ENCODE data around the gene TMEM131. TPM values are rescaled to one million over a fixed set of nuclear protein-coding genes. Genes with fewer than 3 reads are reported as not detected.

TMEM131 gene
- total RNA-seq, 2 donors from 2014 or later, result 39.0 to 43.0 TPM

DNA sequence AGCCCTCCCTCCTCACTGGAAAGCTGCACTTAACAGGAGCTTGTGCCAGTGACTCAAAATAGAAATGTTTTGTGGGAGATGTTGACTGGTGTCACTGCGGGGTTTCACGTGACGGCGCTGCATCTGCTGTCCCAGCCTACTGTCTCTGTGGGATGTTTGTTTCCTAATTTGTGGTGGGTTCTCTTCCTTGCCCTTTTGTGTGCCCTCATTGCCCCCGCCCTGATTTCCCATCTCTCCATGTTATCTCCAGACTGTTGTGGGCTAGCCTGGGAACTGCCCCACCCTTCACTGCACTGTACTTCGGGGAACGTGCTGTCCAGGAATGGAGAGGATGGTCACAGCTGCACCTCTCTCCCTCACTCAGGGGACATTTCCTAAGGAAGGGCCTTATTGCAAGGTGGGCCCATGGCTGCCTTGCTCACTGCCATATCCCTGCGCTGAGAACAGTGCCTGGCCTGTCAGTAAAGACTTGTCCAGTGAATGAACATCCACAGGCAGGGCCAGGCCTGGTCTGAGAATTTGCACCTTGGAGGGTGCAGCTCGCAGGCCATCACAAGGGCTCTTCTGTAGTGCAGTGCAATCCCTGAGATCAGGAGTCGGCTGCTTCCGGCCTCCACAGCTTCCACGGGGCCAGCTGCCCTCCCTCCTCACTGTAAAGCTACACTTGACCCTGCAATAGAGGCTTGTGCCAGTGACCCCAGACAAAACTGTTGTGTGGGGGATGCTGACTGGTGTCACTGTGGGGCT is 264.3 kb downstream of the TMEM131 start:
- H3K27me3 Mint-ChIP-seq (ENCODE audit: insufficient read depth), result no peaks in the 10 kb centered on the region
- peaks cover 10% of the 10 kb centered on the region for H3K4me1 Mint-ChIP-seq
- no peak overlapping the region for H3K27ac ChIP-seq (ENCODE audit: low read depth, low read length)

DNA sequence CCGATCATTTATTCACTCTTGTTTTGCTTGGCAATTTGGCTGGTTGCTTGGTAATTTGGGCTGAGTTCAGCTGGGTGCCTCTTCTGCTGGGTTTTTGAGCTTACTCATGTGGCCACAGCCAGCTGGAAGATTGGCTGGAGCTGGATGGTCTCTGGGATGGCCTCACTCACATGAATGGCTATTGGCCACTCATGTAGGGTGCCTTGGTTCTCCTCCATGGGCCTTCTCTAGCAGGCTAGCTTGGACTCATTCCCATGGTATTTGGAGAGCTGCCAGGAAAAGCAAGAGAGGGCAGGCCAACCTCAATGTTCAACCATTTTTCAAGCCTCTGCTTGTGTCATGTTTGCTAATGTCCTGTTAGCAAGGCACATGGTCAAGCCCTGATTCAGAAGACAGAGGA is 265.5 kb downstream of the TMEM131 start:
- WGBS, 2 experiments (ENCODE audit: insufficient coverage in 1 of 2, insufficient read length in 1 of 2), result 100% methylated on average over 1 of the region's 1 CpG
- H3K9me3 ChIP-seq (ENCODE audit: control insufficient read depth, low read length), result peaks cover 19% of the 10 kb centered on the region
- peaks cover 10% of the 10 kb centered on the region for H3K4me1 Mint-ChIP-seq

More for the DNA sequence above, 264.3 kb downstream of the TMEM131 start:
- Mint-ChIP-seq H3K9me3 (peaks cover 13% of the 10 kb centered on the region), H3K27ac (no peak overlapping the region), H3K4me3 (no peak overlapping the region), H3K36me3 (ENCODE audit: low read depth) (peaks cover 17% of the 10 kb centered on the region)
- no peak overlapping the region for H3K9ac ChIP-seq (ENCODE audit: extremely low read depth, low read length, poor library complexity, severe bottlenecking)
- no peaks in the 10 kb centered on the region for H3K4me1 ChIP-seq (ENCODE audit: control insufficient read depth, insufficient read depth, low read length)
- H3K27me3 ChIP-seq (ENCODE audit: control insufficient read depth, insufficient read depth, low read length, poor library complexity, severe bottlenecking), result no peaks in the 10 kb centered on the region
- TF ChIP-seq, protein P1, sequence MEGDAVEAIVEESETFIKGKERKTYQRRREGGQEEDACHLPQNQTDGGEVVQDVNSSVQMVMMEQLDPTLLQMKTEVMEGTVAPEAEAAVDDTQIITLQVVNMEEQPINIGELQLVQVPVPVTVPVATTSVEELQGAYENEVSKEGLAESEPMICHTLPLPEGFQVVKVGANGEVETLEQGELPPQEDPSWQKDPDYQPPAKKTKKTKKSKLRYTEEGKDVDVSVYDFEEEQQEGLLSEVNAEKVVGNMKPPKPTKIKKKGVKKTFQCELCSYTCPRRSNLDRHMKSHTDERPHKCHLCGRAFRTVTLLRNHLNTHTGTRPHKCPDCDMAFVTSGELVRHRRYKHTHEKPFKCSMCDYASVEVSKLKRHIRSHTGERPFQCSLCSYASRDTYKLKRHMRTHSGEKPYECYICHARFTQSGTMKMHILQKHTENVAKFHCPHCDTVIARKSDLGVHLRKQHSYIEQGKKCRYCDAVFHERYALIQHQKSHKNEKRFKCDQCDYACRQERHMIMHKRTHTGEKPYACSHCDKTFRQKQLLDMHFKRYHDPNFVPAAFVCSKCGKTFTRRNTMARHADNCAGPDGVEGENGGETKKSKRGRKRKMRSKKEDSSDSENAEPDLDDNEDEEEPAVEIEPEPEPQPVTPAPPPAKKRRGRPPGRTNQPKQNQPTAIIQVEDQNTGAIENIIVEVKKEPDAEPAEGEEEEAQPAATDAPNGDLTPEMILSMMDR (conservative IDR thresholded peaks at IDR 0.05), result no peak
- H3K4me3 ChIP-seq (ENCODE audit: low read length), result no peak overlapping the region
- WGBS, 2 experiments (ENCODE audit: insufficient coverage in 1 of 2, insufficient read length in 1 of 2), result 93% methylated on average over 5 to 12 of the region's 12 CpGs
- peaks cover 19% of the 10 kb centered on the region for H3K9me3 ChIP-seq (ENCODE audit: control insufficient read depth, low read length)
- DNase-seq, result no peak
- no peaks in the 10 kb centered on the region for H3K36me3 ChIP-seq (ENCODE audit: control insufficient read depth, insufficient read depth, low read length)

DNA sequence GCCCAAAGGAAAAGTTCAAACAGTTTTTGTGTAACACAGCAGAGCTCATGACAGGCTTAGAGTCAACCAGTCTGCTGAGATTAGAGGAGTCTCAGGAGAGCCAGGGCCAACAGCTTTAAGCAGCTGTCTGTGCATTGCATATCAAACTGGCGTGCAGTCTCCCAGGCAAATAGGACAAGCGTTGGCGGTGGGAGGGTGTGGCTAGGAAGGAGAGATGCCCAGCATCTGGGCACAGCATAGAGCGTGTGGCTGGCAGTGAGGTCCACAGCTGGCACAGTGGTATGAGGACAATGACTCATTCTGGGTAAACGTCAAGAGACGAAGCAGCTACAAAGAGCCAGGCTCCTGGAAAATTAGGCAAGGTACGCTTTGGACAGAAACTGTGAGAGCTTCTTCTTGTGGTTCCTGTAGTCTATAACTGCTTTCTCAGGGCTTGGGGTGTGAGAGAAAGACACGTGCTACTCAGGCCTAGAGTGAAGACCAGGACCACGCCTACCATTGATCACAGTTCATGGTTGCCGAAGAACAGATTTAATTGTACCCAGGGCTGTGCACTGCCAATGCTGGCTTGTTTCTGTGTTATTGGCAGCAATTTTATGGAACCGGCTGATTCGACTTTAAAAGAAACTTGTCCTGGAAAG is 267.5 kb downstream of the TMEM131 start:
- Histone ChIP-seq H3K27me3 (ENCODE audit: control insufficient read depth, insufficient read depth, low read length, poor library complexity, severe bottlenecking) (no peaks in the 10 kb centered on the region), H3K27ac (ENCODE audit: low read depth, low read length) (no peak overlapping the region), H3K36me3 (ENCODE audit: control insufficient read depth, insufficient read depth, low read length) (no peaks in the 10 kb centered on the region), H3K9me3 (ENCODE audit: control insufficient read depth, low read length) (peaks cover 19% of the 10 kb centered on the region), H3K9ac (ENCODE audit: extremely low read depth, low read length, poor library complexity, severe bottlenecking) (no peak overlapping the region), H3K4me1 (ENCODE audit: control insufficient read depth, insufficient read depth, low read length) (no peaks in the 10 kb centered on the region), H3K4me3 (ENCODE audit: low read length) (no peak overlapping the region)
- DNase-seq, result no peak
- TF ChIP-seq, protein P1 (conservative IDR thresholded peaks at IDR 0.05), result no peak
- Mint-ChIP-seq H3K36me3 (ENCODE audit: low read depth) (peaks cover 17% of the 10 kb centered on the region), H3K27me3 (ENCODE audit: insufficient read depth) (no peaks in the 10 kb centered on the region), H3K4me1 (peaks cover 10% of the 10 kb centered on the region), H3K4me3 (no peak overlapping the region), H3K27ac (peak overlapping the region; percentile 8), H3K9me3 (peaks cover 13% of the 10 kb centered on the region)
- WGBS, 2 experiments (ENCODE audit: insufficient coverage in 1 of 2, insufficient read length in 1 of 2), result 92 to 97% methylated on average over 12 of the region's 12 CpGs

More for the DNA sequence above, 265.5 kb downstream of the TMEM131 start:
- Histone ChIP-seq H3K4me1 (ENCODE audit: control insufficient read depth, insufficient read depth, low read length) (no peaks in the 10 kb centered on the region), H3K27ac (ENCODE audit: low read depth, low read length) (no peak overlapping the region), H3K9ac (ENCODE audit: extremely low read depth, low read length, poor library complexity, severe bottlenecking) (no peak overlapping the region), H3K4me3 (ENCODE audit: low read length) (no peak overlapping the region), H3K27me3 (ENCODE audit: control insufficient read depth, insufficient read depth, low read length, poor library complexity, severe bottlenecking) (no peaks in the 10 kb centered on the region), H3K36me3 (ENCODE audit: control insufficient read depth, insufficient read depth, low read length) (no peaks in the 10 kb centered on the region)
- Mint-ChIP-seq H3K27me3 (ENCODE audit: insufficient read depth) (no peaks in the 10 kb centered on the region), H3K4me3 (no peak overlapping the region), H3K9me3 (peaks cover 13% of the 10 kb centered on the region), H3K27ac (no peak overlapping the region), H3K36me3 (ENCODE audit: low read depth) (peaks cover 17% of the 10 kb centered on the region)
- TF ChIP-seq, protein P1 (conservative IDR thresholded peaks at IDR 0.05), result no peak
- no peak for DNase-seq

Data from endodermal cell (in vitro differentiated cells).